Ishikawa (cell line): ENCODE data around the gene DAB1.

Source experiments
- CREB1 ChIP-seq: IDR thresholded peaks from 2 replicates; pipeline ENCODE4 v1.6.1; 2012; ENCODE audit warnings: low read depth
- EGR1 ChIP-seq: IDR thresholded peaks from 2 replicates; pipeline ENCODE4 v1.6.1; 2012
- EP300 ChIP-seq: IDR thresholded peaks from 2 replicates; pipeline ENCODE4 v1.6.1; 2012; ENCODE audit warnings: borderline replicate concordance
- MAX ChIP-seq: IDR thresholded peaks from 2 replicates; pipeline ENCODE4 v1.6.1; 2012
- NFIC ChIP-seq: IDR thresholded peaks from 2 replicates; pipeline ENCODE4 v1.6.1; 2012
- RAD21 ChIP-seq: IDR thresholded peaks from 2 replicates; pipeline ENCODE4 v1.6.1; 2012; ENCODE audit warnings: low read depth
- REST ChIP-seq: IDR thresholded peaks from 2 replicates; pipeline ENCODE4 v1.6.1; 2012; ENCODE audit warnings: low read depth, mild to moderate bottlenecking
- TAF1 ChIP-seq: IDR thresholded peaks from 2 replicates; pipeline ENCODE4 v1.6.1; 2012; ENCODE audit warnings: low read depth, mild to moderate bottlenecking
- TEAD4 ChIP-seq: IDR thresholded peaks from 2 replicates; pipeline ENCODE4 v1.6.1; 2012
- USF1 ChIP-seq: IDR thresholded peaks from 2 replicates; pipeline ENCODE4 v1.6.1; 2012
- YY1 ChIP-seq: IDR thresholded peaks from 2 replicates; pipeline ENCODE4 v1.6.1; 2012; ENCODE audit warnings: low read depth

- TF ChIP-seq MAX (no peak), REST (no peak), TAF1 (no peak), EP300 (no peak), YY1 (no peak), RAD21 (no peak), TEAD4 (no peak), EGR1 (no peak), CREB1 (no peak), USF1 (no peak), NFIC (no peak)
These were observed 295.9 kb downstream of the DAB1 start for GRCh38 chr1:57127976-57128375.
